Mesodermal cell (in vitro differentiated cells): ENCODE measurements around the gene UBE2QL1.

Experiments used
- H3K27ac ChIP-seq: 2 replicates; pipeline ENCODE4 v1.7.0; 2013; ENCODE audit warnings: mild to moderate bottlenecking, low read depth, low read length, moderate library complexity; ENCODE audit not compliant: severe bottlenecking
- H3K36me3 ChIP-seq: 2 replicates; pipeline ENCODE4 v1.7.1; 2013; ENCODE audit warnings: mild to moderate bottlenecking, low read length, moderate library complexity; ENCODE audit not compliant: control insufficient read depth, insufficient read depth
- H3K4me1 ChIP-seq: one replicate; pipeline ENCODE4 v1.7.1; 2013; ENCODE audit warnings: mild to moderate bottlenecking, low read length; ENCODE audit not compliant: insufficient read depth, control insufficient read depth, poor library complexity, severe bottlenecking
- H3K4me3 ChIP-seq: 2 replicates; pipeline ENCODE4 v1.7.0; 2013; ENCODE audit warnings: low read length, control low read depth, mild to moderate bottlenecking; ENCODE audit not compliant: insufficient read depth, poor library complexity, severe bottlenecking; ENCODE audit errors: extremely low read depth
- H3K9me3 ChIP-seq: 2 replicates; pipeline ENCODE4 v1.7.1; 2013; ENCODE audit warnings: mild to moderate bottlenecking, low read length, moderate library complexity; ENCODE audit not compliant: control insufficient read depth
- WGBS, 2 experiments: methylation state at CpG; one replicate each; pipeline ENCODE4 v1.1.5; 2013; ENCODE audit warnings: missing lambda C conversion rate in 2 of 2; ENCODE audit not compliant: insufficient coverage in 2 of 2; 5-methylcytosine and 5-hydroxymethylcytosine counted together

UBE2QL1 gene

GRCh38 chr5:6478793-6479192, 30.1 kb downstream of the UBE2QL1 start:
- H3K4me3 ChIP-seq, result no peak overlapping the region
- no peaks in the 10 kb centered on the region for H3K9me3 ChIP-seq
- no peak overlapping the region for H3K27ac ChIP-seq
- no peaks in the 10 kb centered on the region for H3K4me1 ChIP-seq
- no peaks in the 10 kb centered on the region for H3K36me3 ChIP-seq
- WGBS, 2 experiments, result 90 to 91% methylated on average over 9 to 11 of the region's 11 CpGs

DNA sequence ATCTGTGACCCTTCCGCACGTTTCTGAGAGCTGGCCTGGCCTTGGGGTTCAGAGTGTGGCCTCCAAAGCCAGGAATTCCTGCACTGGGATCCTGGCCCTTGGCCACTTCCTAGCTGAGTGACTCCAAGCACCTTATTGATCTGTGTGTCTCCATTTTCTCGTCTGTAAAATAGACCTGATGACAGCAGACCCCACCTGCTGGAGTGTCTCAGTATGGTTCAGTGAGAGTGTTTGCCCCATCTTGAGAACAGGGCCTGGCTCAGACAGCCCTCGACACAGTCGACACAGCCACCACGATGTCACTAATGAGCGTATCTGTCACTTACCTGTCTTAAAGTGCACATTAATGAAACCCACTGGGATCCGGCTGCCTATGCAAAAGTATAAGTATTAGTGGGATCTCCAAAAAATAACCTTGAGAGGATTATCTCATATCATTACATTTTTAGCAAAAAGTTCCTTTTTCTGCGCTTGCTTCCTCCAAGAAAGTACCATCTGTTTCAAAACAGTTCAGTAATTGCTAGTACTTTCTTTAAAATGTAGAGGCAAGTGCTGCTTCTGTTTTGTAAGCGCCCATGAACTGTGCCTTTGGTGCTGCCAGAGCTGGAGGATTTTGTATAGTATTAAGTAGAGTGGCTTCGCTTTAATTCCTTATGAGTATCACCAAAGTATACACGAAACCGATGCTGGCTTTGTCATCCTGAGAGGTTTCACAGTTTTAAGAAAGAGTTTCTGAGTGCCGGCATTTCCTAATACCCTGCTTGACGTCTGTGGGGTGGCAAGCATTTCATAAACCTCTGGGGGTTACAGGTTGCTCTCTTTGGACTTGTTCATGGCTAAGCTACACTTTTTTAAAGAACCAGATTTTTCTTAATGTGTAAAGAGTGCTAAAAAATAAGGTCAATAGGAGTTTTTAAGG, 31.7 kb downstream of the UBE2QL1 start:
- Histone ChIP-seq H3K36me3 (no peaks in the 10 kb centered on the region), H3K27ac (no peak overlapping the region), H3K4me3 (no peak overlapping the region), H3K4me1 (peaks cover 2% of the 10 kb centered on the region), H3K9me3 (no peaks in the 10 kb centered on the region)
- WGBS, 2 experiments, result 78 to 84% methylated on average over 3 to 11 of the region's 15 CpGs

DNA sequence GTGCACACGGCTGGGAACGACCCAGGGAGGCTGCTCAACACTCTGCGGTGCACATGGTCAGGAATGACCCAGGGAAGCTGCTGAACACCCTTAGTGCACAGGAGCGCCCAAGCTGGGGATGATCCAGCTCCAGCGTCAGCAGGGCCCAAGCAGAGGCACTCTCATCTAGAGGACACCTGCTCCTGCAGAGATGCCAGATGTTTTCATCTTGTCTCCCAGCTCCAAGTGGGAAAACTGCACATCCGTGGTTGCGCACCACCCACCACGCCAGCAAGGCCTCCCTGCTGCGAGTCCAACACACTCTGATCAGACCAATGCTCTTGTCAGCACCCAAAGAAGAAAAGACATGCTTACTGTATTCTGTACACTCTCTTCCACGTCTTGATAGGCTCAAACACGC, 34.1 kb downstream of the UBE2QL1 start:
- no peak overlapping the region for H3K27ac ChIP-seq
- WGBS, 2 experiments, result 91 to 94% methylated on average over 10 to 11 of the region's 11 CpGs
- H3K4me3 ChIP-seq, result no peak overlapping the region
- H3K9me3 ChIP-seq, result no peaks in the 10 kb centered on the region
- H3K4me1 ChIP-seq, result peaks cover 8% of the 10 kb centered on the region
- no peaks in the 10 kb centered on the region for H3K36me3 ChIP-seq

GRCh38 chr5:6483880-6484382, 35.3 kb downstream of the UBE2QL1 start:
- Histone ChIP-seq H3K36me3 (no peaks in the 10 kb centered on the region), H3K9me3 (no peaks in the 10 kb centered on the region), H3K4me1 (peaks cover 13% of the 10 kb centered on the region), H3K27ac (no peak overlapping the region), H3K4me3 (no peak overlapping the region)
- WGBS, 2 experiments, result 93% methylated on average over 7 to 8 of the region's 9 CpGs

DNA sequence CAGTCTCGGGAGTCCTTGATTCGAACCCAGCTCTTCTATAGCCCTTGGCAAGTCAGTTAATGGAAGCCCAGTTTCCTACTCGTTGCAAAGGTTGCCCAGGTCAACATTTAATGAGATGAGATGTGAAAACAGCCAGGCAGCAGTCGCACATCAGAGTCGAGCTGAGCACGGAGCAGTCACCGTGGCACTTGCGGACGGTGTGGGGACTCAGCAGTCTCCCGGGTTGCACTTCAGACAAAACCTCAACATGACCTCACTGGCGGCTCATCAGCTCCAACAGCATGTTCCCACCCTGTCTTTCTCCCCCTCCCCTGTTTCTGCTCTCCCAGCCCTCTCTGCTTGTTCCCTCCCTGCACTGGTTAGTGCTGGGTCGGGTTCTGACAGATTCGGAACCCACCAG, 35.8 kb downstream of the UBE2QL1 start:
- Histone ChIP-seq H3K27ac (no peak overlapping the region), H3K4me1 (peaks cover 13% of the 10 kb centered on the region), H3K36me3 (no peaks in the 10 kb centered on the region), H3K9me3 (no peaks in the 10 kb centered on the region), H3K4me3 (no peak overlapping the region)
- 85 to 86% methylated on average over 9 to 11 of the region's 13 CpGs for WGBS, 2 experiments

GRCh38 chr5:6484899-6485298, 36.2 kb downstream of the UBE2QL1 start:
- H3K9me3 ChIP-seq, result no peaks in the 10 kb centered on the region
- H3K4me3 ChIP-seq, result no peak overlapping the region
- peaks cover 13% of the 10 kb centered on the region for H3K4me1 ChIP-seq
- H3K27ac ChIP-seq, result no peak overlapping the region
- 76 to 91% methylated on average over 2 to 4 of the region's 5 CpGs for WGBS, 2 experiments
- H3K36me3 ChIP-seq, result no peaks in the 10 kb centered on the region

DNA sequence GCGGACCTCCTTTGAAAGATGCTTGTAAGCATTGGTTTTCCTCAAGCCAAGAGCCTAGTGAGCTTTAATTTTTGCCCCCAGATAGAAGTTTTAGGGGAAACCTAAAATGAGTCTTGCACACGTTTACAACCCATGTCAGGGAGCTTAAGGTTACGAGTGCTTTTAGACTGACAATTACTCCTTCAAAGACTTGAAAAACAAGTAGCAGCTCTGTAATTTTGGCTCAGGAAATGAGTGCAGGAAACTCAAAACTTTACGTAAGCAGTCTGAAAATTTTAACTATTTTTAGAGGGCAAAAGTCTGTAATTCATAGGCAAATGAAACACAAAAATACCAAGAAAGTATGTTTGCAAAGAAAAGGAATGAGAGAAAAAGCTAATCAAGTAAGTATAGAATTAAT, 36.8 kb downstream of the UBE2QL1 start:
- WGBS, 2 experiments, result 71 to 84% methylated on average over 3 of the region's 4 CpGs
- no peak overlapping the region for H3K4me3 ChIP-seq
- peaks cover 15% of the 10 kb centered on the region for H3K4me1 ChIP-seq
- no peak overlapping the region for H3K27ac ChIP-seq
- no peaks in the 10 kb centered on the region for H3K36me3 ChIP-seq
- no peaks in the 10 kb centered on the region for H3K9me3 ChIP-seq

- Histone ChIP-seq H3K27ac (no peak overlapping the region), H3K4me1 (peaks cover 19% of the 10 kb centered on the region), H3K4me3 (no peak overlapping the region), H3K9me3 (no peaks in the 10 kb centered on the region), H3K36me3 (no peaks in the 10 kb centered on the region)
- WGBS, 2 experiments, result no CpG with 5 or more reads among the region's 1 CpG
Observed at GRCh38 chr5:6486074-6486473, 37.4 kb downstream of the UBE2QL1 start.

GRCh38 chr5:6487081-6487480, 38.4 kb downstream of the UBE2QL1 start:
- Histone ChIP-seq H3K27ac (no peak overlapping the region), H3K36me3 (no peaks in the 10 kb centered on the region), H3K9me3 (no peaks in the 10 kb centered on the region), H3K4me3 (no peak overlapping the region), H3K4me1 (peaks cover 19% of the 10 kb centered on the region)
- 82 to 83% methylated on average over 2 of the region's 3 CpGs for WGBS, 2 experiments

DNA sequence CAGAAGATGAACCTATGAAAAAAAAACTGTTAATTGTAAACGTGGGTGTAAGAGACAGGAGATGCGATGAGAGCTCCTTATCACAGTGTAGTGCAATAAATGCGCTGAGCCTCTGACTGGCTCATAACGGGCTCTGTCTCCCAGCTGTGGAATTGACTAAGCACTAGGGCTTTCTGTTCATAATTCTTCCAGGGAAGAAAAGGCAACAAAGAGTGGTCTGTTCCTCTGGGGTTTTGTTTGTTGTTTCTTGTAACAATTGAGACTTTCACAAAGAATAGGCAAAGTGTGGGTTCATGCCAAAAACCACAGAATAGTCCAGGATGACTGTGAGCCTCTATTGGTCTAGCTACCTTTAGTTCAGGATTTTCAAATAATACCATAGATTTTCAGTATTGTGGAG, 39.4 kb downstream of the UBE2QL1 start:
- Histone ChIP-seq H3K36me3 (no peaks in the 10 kb centered on the region), H3K9me3 (no peaks in the 10 kb centered on the region), H3K4me3 (no peak overlapping the region), H3K4me1 (peaks cover 19% of the 10 kb centered on the region), H3K27ac (no peak overlapping the region)
- 74 to 78% methylated on average over 4 of the region's 4 CpGs for WGBS, 2 experiments

GRCh38 chr5:6489643-6490185, 41.1 kb downstream of the UBE2QL1 start:
- 84 to 96% methylated on average over 9 to 10 of the region's 10 CpGs for WGBS, 2 experiments
- Histone ChIP-seq H3K4me1 (peaks cover 17% of the 10 kb centered on the region), H3K9me3 (no peaks in the 10 kb centered on the region)

More at GRCh38 chr5:6489643-6490185, 41.1 kb downstream of the UBE2QL1 start:
- Histone ChIP-seq H3K27ac (no peak overlapping the region), H3K4me3 (no peak overlapping the region), H3K36me3 (no peaks in the 10 kb centered on the region)
